ENCODE results near the gene KCTD12.

DNA sequence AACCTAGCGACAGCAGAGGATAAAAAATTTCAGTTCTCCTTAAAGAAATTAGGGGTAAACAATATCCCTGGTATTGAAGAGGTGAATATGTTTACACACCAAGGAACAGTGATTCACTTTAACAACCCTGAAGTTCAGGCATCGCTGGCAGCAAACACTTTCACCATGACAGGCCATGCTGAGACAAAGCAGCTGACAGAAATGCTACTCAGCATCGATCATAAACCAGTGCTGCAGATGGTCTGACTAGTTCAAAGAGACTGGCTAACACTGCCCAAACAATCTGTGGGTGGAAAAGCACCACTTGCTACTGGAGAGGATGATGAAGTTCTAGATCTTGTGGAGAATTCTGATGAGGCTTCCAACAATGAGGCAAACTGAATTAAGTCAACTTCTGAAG lies 42.3 kb upstream of the KCTD12 start:
- TF ChIP-seq, protein P1, sequence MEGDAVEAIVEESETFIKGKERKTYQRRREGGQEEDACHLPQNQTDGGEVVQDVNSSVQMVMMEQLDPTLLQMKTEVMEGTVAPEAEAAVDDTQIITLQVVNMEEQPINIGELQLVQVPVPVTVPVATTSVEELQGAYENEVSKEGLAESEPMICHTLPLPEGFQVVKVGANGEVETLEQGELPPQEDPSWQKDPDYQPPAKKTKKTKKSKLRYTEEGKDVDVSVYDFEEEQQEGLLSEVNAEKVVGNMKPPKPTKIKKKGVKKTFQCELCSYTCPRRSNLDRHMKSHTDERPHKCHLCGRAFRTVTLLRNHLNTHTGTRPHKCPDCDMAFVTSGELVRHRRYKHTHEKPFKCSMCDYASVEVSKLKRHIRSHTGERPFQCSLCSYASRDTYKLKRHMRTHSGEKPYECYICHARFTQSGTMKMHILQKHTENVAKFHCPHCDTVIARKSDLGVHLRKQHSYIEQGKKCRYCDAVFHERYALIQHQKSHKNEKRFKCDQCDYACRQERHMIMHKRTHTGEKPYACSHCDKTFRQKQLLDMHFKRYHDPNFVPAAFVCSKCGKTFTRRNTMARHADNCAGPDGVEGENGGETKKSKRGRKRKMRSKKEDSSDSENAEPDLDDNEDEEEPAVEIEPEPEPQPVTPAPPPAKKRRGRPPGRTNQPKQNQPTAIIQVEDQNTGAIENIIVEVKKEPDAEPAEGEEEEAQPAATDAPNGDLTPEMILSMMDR (IDR thresholded peaks at IDR 0.05; ENCODE audit: low read length), result no peak
- TF ChIP-seq EZH2 (optimal IDR thresholded peaks at IDR 0.05; ENCODE audit: low read depth, low read length), result no peak
